Tibial nerve (tissue), 3 donors: ENCODE results near the gene ADAMTS9.

Experiments
- CTCF ChIP-seq, 5 experiments: fragments of 200-600 bp in 3 of 5; fragments of 450-650 bp in 2 of 5; sonication (generic) in 3 of 5; IDR thresholded peaks; one replicate each; pipeline ENCODE4 v1.5.1; 2016 to 2019; ENCODE audit warnings: antibody characterized with exemption in 5 of 5, mild to moderate bottlenecking in 3 of 5, moderate library complexity in 2 of 5
- POLR2A ChIP-seq, 2 donors: fragments of 450-650 bp; IDR thresholded peaks; one replicate each; pipeline ENCODE4 v1.6.1; 2017; ENCODE audit warnings: antibody characterized with exemption in 2 of 2, mild to moderate bottlenecking in 2 of 2, moderate library complexity in 2 of 2

- no peak for TF ChIP-seq CTCF (IDR thresholded peaks at IDR 0.05)
- TF ChIP-seq POLR2A (IDR thresholded peaks at IDR 0.05): no peak
These were observed 64.7 kb downstream of the ADAMTS9 start for GRCh38 chr3:64623125-64623524.
